Measurements from ENCODE around the gene SYF2.

Gene SYF2

DNA sequence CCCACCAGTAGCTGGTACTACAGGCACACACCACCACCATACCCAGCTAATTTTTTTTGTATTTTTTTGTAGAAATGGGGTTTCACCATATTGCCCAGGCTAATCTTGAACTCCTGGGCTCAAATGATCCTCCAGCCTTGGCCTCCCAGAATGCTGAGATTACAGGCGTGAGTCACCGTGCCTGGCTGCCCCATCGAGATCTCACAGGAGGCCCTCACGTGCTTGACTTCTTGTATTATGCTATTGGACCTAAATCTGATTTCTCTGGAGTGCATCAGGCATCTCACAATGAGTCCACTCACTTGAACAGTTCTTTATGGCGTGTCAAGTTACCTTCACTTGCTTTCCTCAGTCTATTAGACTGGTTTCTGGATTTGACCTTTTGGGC, 24.3 kb upstream of the SYF2 start:
- Histone ChIP-seq H3K9me3 (no peaks in the 10 kb centered on the region; the same call in 1 of the 2 replicates), H3K4me3 (no peak overlapping the region), H3K36me3 (replicated peaks) (no peaks in the 10 kb centered on the region), H3K4me1 (peaks cover 8% of the 10 kb centered on the region), H3K27me3 (ENCODE audit: low read depth) (no peaks in the 10 kb centered on the region)
- in situ Hi-C loops (cut with MboI; ENCODE audit: low sequenced_read_pairs) = no loop called here
- no peak for DNase-seq (ENCODE audit: low spot score in 2 of 2)

DNA sequence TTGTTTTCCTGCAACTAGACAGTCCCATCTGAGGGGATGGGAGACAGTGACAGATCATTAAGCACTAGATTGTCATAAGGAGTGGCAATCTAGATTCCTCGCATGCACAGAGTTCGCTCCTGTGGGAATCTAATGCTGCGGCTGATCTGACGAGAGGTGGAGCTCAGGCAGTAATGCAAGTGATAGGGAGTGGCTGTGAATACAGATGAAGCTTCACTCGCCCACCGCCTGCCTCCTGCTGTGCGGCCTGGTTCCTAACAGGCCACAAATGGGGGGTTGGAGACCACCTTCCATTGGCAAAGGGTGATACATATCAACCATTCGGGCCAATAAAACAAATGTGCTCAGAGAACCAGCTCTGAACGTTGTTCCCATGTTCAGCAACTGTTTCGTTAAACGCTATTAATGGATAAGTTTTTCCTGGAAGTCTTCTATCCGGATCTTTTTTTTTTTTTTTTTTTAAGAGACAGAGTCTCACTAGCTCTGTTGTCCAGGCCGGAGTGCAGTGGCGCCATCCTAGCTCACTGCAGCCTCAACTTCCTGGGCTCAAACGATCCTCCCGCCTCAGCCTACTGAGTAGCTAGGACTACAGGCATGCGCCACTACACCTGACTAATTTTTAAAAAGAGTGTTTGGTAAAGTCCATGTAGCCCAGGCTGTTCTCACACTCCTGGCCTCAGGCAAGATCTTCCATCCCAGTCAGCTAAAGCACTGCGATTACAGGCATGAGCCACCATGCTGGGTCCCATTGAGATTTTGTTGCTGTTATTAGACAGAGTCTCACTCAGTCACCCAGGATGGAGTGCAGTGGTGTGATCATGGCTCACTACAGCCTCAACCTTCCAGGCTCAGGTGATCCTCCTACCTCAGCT, 23.6 kb upstream of the SYF2 start:
- peaks cover 8% of the 10 kb centered on the region for H3K4me1 ChIP-seq
- no peaks in the 10 kb centered on the region; the same call in 1 of the 2 replicates for H3K9me3 ChIP-seq
- no peak overlapping the region for H3K4me3 ChIP-seq
- in situ Hi-C loops (cut with MboI; ENCODE audit: low sequenced_read_pairs) = no loop called here
- H3K36me3 ChIP-seq (replicated peaks) = no peaks in the 10 kb centered on the region
- DNase-seq (ENCODE audit: low spot score in 2 of 2) = no peak
- H3K27me3 ChIP-seq (ENCODE audit: low read depth) = no peaks in the 10 kb centered on the region

DNA sequence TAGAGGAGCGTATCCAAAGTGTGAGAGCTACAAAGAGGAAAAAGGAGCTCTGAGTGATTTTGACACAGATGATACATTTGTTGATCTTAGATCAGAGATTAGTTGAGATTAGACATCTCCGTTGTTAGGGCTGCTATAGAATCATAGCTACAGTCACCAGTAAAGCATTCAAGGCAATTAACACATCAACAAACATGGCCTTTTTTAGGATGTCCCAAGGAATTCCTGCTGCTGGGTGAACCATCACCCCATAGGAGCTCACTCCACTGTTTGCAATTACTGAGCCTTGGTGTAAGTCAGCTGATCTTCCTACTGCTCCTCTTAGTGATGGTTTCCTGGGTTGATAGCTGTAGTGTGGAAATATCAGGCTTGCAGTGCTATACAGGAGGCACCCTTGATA, 21.6 kb upstream of the SYF2 start:
- Histone ChIP-seq H3K36me3 (replicated peaks) (no peaks in the 10 kb centered on the region), H3K4me3 (no peak overlapping the region), H3K9me3 (no peaks in the 10 kb centered on the region; the same call in 1 of the 2 replicates), H3K4me1 (peaks cover 8% of the 10 kb centered on the region), H3K27me3 (ENCODE audit: low read depth) (no peaks in the 10 kb centered on the region)
- DNase-seq (ENCODE audit: low spot score in 2 of 2) = no peak
- in situ Hi-C loops (cut with MboI; ENCODE audit: low sequenced_read_pairs) = no loop called here

DNA sequence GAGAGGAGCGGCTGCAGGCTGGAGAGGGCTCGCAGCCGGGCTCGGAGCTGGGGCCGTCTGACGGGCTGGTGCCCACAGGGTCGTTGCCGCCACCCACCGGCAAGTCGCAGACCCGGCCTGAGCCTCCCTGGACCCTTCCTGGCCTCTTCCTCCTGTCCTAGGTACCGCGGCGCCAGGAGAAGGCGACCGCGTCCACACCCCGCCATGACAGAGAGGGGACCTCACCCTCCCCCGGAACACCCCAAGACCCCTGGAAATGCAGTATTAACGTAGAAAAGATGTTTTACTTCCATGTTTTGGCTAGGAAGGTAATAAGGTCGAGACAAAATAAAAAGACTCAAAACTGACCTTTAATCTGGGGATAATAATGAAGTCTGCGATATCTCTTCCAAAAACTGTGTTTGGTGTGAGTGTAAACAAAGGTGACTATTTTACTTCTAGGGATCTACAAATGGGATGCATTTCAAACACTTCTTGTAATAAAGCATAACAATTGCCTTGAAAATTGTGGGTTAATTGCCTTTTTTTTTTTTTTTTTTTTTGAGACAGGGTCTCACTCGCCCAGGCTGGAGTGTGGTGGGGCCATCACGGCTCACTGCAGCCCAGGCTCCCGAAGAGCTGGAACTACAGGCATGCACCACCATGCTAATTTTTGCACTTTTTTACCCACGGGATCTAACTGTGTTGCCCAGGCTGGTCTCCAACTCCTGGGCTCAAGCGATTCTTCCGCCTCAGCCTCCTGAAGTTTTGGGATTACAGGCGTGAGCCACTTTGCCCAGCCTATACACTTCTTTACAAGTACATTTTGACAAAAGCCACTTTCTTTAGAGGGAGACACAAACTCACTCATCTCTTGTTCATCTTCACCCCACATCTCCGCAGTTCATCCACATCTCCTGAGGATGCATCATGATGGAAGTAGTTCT, 15.8 kb upstream of the SYF2 start:
- Histone ChIP-seq H3K4me3 (peak overlapping the region; percentile 98), H3K36me3 (replicated peaks) (peaks cover 37% of the 10 kb centered on the region), H3K27me3 (ENCODE audit: low read depth) (no peaks in the 10 kb centered on the region), H3K9me3 (no peaks in the 10 kb centered on the region; the same call in 1 of the 2 replicates), H3K4me1 (peaks cover 8% of the 10 kb centered on the region)
- in situ Hi-C loops (cut with MboI; ENCODE audit: low sequenced_read_pairs) = loop anchor here (10.0 kb wide), 1 partner anchor 567 kb away; the partner anchor contains the start of gene MTFR1L
- DNase-seq (ENCODE audit: low spot score in 2 of 2) = no peak

DNA sequence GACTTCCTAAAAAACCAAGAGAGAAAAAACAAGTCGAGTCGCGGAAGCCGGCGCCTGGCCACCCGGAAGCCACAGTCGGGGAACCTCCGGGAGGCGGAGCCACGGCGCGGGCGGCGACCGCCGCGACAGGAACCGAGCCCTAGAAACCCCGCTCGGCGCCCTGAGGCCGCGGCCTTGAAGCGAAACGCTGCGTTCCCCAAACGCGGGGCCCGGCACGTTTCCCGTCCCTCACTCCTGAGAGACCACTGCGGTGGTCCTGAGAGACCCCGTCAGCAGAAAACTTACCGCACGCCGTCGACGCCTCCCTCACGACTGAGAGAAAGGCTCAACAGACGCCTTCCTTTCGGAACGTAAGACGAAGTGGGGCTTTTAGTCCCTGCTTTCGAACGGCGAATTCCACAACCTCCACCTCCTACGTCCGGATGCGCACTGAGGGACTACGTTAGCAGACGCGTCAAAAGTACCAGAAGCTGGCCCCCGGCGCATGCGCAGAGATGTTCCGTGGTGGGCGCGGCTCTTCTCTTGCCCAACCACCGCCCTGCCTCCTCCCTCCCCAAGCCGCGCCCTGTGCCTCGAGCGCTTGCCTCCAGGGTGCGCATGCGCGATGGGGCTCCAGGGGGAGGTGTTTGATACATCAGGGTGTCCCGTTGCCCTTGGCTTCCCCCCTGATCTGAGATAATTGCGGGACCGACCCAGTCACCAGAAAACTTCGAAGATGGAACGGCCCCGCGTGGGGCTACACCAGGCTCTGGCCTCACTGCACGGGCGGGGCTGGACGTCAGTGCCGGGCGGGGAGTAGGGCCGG, 14.9 kb upstream of the SYF2 start, which contains the start of gene RSRP1:
TSS of gene RSRP1 (minus strand) at position 431 of the 805 bp plus-strand sequence. CDS start 491 bp downstream, outside the sequence.
- H3K36me3 ChIP-seq (replicated peaks) = peaks cover 46% of the 10 kb centered on the region
- DNase-seq (ENCODE audit: low spot score in 2 of 2) = peak; percentile 95 to 99
- no peaks in the 10 kb centered on the region for H3K27me3 ChIP-seq (ENCODE audit: low read depth)
- no peaks in the 10 kb centered on the region for H3K9me3 ChIP-seq
- H3K4me3 ChIP-seq = peak within 1 kb of the TSS; percentile 98
- in situ Hi-C loops (cut with MboI; ENCODE audit: low sequenced_read_pairs) = loop anchor here (10.0 kb wide), 1 partner anchor 568 kb away; the partner anchor contains the start of gene MTFR1L
- peaks cover 8% of the 10 kb centered on the region for H3K4me1 ChIP-seq

DNA sequence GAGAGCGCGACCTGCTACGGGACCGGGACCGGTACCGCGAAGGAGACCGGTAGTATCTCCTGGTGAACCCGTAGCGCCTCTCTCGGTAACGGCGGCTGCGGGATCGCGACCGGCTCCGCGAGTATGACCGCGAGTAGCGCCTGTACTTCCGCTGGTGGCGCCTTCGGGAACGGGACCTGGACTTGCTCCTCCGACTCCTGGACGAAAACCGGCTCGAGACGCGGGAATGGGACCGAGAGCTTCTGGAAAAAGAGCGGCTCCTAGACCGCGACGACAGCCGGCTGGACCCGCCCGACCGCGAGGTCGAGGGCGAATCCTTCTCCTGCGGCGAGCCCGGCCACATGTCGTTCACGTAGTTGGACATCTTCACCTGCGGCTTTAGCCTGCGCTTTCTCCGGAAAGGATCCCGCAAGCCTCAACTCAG, 14.3 kb upstream of the SYF2 start:
- Histone ChIP-seq H3K4me3 (peak overlapping the region; percentile 98), H3K4me1 (peaks cover 8% of the 10 kb centered on the region), H3K27me3 (ENCODE audit: low read depth) (no peaks in the 10 kb centered on the region), H3K36me3 (replicated peaks) (peaks cover 50% of the 10 kb centered on the region), H3K9me3 (no peaks in the 10 kb centered on the region)
- in situ Hi-C loops (cut with MboI; ENCODE audit: low sequenced_read_pairs) = loop anchor here (10.0 kb wide), 1 partner anchor 568 kb away; the partner anchor contains the start of gene MTFR1L
- peak in 1 of 2 experiments; percentile 59 for DNase-seq (ENCODE audit: low spot score in 2 of 2)

DNA sequence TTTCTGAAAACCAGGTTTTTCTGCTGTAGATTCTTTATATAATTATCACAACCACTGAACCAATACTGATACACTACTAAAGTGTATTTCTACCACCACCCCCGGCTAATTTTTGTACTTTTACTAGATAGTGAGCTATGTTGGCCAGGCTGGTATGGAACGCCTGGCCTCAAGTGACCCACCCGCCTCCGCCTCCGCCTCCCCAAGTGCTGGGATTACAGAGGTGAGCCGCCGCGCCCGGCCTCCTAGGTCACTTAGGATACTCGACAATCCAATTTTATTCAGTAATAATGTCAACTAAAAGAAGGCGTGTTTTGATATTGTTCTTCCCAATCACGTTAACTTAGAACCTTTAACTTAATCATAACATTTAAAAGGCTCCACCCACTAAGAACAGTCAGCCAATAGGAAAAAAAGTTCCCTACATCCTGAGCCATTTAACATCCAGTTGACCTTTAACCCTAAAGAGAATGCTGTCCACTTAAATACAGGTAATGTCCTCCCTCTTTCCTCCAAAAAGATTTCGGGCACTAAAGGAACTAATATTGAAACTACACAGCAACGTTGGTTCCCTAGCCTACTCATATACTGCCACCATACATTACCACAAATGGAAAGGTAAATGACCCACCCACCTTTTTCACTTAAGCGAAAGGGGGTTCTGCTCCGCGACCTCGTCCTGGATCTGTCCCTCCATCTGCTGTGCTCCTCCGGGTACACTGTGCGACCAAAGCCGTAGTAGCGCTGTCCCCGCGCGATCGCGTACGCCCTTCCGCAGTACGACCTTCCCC, 13.7 kb upstream of the SYF2 start:
- Histone ChIP-seq H3K4me3 (peak overlapping the region; percentile 98), H3K9me3 (no peaks in the 10 kb centered on the region), H3K27me3 (ENCODE audit: low read depth) (no peaks in the 10 kb centered on the region), H3K36me3 (replicated peaks) (peaks cover 53% of the 10 kb centered on the region), H3K4me1 (peaks cover 8% of the 10 kb centered on the region)
- in situ Hi-C loops (cut with MboI; ENCODE audit: low sequenced_read_pairs) = loop anchor here (10.0 kb wide), 1 partner anchor 569 kb away; the partner anchor contains the start of gene MTFR1L
- peak; percentile 39 to 50 for DNase-seq (ENCODE audit: low spot score in 2 of 2)

DNA sequence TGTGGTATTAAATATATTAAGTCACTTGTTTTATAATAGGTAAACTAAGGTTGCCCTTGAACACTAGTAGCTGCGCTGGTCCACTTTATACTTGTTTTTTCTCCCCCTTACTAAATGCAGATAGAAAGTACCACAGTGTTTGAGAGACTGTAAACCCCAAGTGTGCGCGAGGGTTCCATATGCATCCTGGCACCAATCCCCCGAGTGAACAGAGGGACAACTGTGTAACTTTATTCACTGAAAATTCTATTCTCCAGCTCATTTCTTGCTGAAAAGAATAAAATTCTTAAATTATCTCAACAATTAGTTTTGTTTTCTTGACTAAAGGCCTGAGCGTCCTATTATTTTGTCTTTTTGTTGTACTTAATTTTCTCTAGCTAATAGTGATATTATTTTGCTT, 13.1 kb upstream of the SYF2 start:
- Histone ChIP-seq H3K4me3 (peak overlapping the region; percentile 98), H3K27me3 (ENCODE audit: low read depth) (no peaks in the 10 kb centered on the region), H3K36me3 (replicated peaks) (peaks cover 53% of the 10 kb centered on the region), H3K9me3 (no peaks in the 10 kb centered on the region), H3K4me1 (peaks cover 10% of the 10 kb centered on the region)
- no peak for DNase-seq (ENCODE audit: low spot score in 2 of 2)
- in situ Hi-C loops (cut with MboI; ENCODE audit: low sequenced_read_pairs) = loop anchor here (10.0 kb wide), 1 partner anchor 569 kb away; the partner anchor contains the start of gene MTFR1L

DNA sequence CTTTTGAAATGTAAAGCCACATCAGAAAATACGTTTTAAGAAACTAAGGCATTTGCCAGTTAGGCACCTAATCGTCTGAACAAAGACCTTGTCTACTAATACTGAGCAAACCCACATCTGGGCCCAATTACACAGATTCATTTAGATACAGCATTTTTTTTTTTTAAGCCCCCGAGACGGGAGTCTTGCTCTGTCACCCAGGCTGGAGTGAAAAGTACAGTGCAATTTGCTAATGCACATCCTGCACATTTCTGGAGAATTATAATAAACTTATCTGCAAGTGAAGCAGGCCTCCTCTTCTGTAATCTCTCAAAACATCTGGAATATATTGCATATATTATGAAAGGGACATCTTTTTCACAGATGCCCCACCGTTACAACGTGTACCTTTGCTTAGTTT, 11.6 kb upstream of the SYF2 start:
- Histone ChIP-seq H3K27me3 (ENCODE audit: low read depth) (no peaks in the 10 kb centered on the region), H3K36me3 (replicated peaks) (peaks cover 53% of the 10 kb centered on the region), H3K9me3 (no peaks in the 10 kb centered on the region), H3K4me1 (peaks cover 12% of the 10 kb centered on the region), H3K4me3 (no peak overlapping the region)
- DNase-seq (ENCODE audit: low spot score in 2 of 2) = no peak
- in situ Hi-C loops (cut with MboI; ENCODE audit: low sequenced_read_pairs) = loop anchor here (10.0 kb wide), 1 partner anchor 571 kb away; the partner anchor contains the start of gene MTFR1L

DNA sequence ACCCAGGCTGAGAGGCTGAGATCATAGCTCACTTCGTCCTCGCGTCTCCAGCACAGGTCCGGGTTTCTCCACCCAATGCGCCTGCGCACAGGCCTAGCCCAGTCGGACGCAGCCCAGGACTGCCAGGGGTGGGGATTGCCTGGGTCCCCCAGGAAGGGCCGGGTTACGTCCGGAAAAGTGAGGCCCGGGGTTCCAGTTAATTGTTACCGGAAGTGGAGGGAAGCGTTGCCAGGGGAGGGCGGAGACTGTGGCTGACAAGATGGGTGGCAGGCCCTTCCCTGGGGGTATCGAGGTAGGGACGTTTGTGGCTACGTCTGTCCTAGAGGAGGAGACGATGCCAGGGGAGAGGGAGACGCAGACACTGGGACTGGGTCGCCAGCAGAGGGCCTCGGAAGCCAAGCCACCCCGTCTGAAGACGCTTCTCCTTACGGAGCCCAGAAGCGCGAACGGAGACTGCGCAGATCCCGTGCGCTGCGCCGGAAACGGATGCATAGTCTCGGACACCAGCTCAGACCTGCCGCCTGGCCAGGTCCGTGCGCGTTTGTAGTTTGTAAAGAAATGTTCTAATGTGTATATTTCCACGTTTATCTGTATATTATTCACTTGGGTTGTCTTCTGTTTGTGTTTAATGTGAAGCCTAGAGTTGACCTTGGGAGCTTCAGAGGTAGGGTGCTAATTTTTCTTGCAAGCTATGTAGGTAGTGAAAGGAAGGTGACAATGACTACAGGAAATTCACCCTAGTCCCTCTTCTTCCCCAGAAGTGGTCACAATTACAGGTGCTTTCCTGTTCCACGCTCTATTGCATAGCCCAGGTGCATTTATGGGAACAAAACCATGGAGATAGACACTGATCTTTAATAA, 7.6 kb upstream of the SYF2 start:
- peaks cover 5% of the 10 kb centered on the region; the same call in 1 of the 2 replicates for H3K4me1 ChIP-seq
- no peaks in the 10 kb centered on the region for H3K9me3 ChIP-seq
- in situ Hi-C loops (cut with MboI; ENCODE audit: low sequenced_read_pairs) = loop anchor here (10.0 kb wide), 1 partner anchor 575 kb away; the partner anchor contains the start of gene MTFR1L
- no peaks in the 10 kb centered on the region for H3K27me3 ChIP-seq (ENCODE audit: low read depth)
- peak overlapping the region; percentile 36 for H3K4me3 ChIP-seq
- DNase-seq (ENCODE audit: low spot score in 2 of 2) = peak; percentile 89 to 92
- H3K36me3 ChIP-seq (replicated peaks) = peaks cover 36% of the 10 kb centered on the region

DNA sequence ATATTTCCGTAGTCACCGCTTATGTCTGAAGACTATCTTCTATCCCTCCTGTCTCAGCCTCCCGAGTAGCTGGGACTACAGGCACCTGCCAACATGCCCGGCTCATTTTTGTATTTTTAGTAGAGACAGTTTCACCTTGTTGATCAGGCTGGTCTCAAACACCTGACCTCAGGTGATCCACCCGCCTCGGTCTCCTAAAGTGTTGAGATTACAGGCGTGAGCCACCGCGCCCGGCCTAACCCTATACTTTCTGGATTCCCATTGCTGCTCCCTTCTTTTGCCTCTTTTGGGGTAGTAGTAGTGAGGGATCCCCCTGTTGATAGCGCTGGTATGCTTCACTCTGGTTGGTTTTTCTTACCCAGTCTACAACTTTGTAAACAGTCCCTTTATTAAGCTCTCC, 5.7 kb upstream of the SYF2 start:
- peaks cover 30% of the 10 kb centered on the region for H3K36me3 ChIP-seq (replicated peaks)
- no peaks in the 10 kb centered on the region for H3K27me3 ChIP-seq (ENCODE audit: low read depth)
- H3K4me3 ChIP-seq = no peak overlapping the region
- H3K4me1 ChIP-seq = peaks cover 5% of the 10 kb centered on the region; the same call in 1 of the 2 replicates
- DNase-seq (ENCODE audit: low spot score in 2 of 2) = no peak
- in situ Hi-C loops (cut with MboI; ENCODE audit: low sequenced_read_pairs) = no loop called here
- no peaks in the 10 kb centered on the region for H3K9me3 ChIP-seq

All from HAP-1 (cell line).